SK-N-SH treated with all-trans-retinoic acid at 6 μM for 48 hours (cell line): ENCODE measurements around the gene NFATC3.

ENCODE experiments used
- ATAC-seq: fragments of 200-7000 bp; cut with Tn5 transposase; 3 replicates; pipeline ENCODE4 v1.9.1; 2020; ENCODE audit warnings: mild to moderate bottlenecking, moderate library complexity
- ARNTL ChIP-seq: fragments of 450-650 bp; formaldehyde crosslinking; IDR thresholded peaks from 2 replicates; pipeline ENCODE4 v1.5.0; 2020; ENCODE audit warnings: low read depth, mild to moderate bottlenecking, moderate library complexity, borderline replicate concordance
- BACH2 ChIP-seq: fragments of 250-450 bp; sonication (Bioruptor Pico); IDR thresholded peaks from 2 replicates; pipeline ENCODE4 v1.9.0; 2021; ENCODE audit warnings: mild to moderate bottlenecking, borderline replicate concordance
- CSDC2 ChIP-seq: fragments of 250-450 bp; sonication (Bioruptor Pico); IDR thresholded peaks from 2 replicates; pipeline ENCODE4 v1.5.0; 2020; ENCODE audit warnings: mild to moderate bottlenecking, moderate library complexity
- ESRRG ChIP-seq: fragments of 250-450 bp; sonication (Bioruptor Pico); IDR thresholded peaks from 2 replicates; pipeline ENCODE4 v1.6.1; 2021; ENCODE audit warnings: mild to moderate bottlenecking
- GLIS3 ChIP-seq: fragments of 250-450 bp; sonication (Bioruptor Pico); IDR thresholded peaks from 2 replicates; pipeline ENCODE4 v1.5.0; 2020; ENCODE audit warnings: mild to moderate bottlenecking, moderate library complexity
- ISL1 ChIP-seq: fragments of 250-450 bp; sonication (Bioruptor Pico); IDR thresholded peaks from 2 replicates; pipeline ENCODE4 v2.1.2; 2022; ENCODE audit warnings: mild to moderate bottlenecking, moderate library complexity
- OSR1 ChIP-seq: fragments of 250-450 bp; sonication (Bioruptor Pico); IDR thresholded peaks from 2 replicates; pipeline ENCODE4 v1.8.0; 2022; ENCODE audit warnings: moderate library complexity, mild to moderate bottlenecking, inconsistent platforms
- POU6F1 ChIP-seq: fragments of 250-450 bp; sonication (Bioruptor Pico); IDR thresholded peaks from 2 replicates; pipeline ENCODE4 v1.8.0; 2021; ENCODE audit warnings: low read depth, mild to moderate bottlenecking, moderate library complexity, borderline replicate concordance
- PPARA ChIP-seq: fragments of 250-450 bp; sonication (Bioruptor Pico); IDR thresholded peaks from 2 replicates; pipeline ENCODE4 v1.5.0; 2020; ENCODE audit warnings: mild to moderate bottlenecking, borderline replicate concordance
- RARB ChIP-seq: fragments of 250-450 bp; sonication (Bioruptor Pico); IDR thresholded peaks from 2 replicates; pipeline ENCODE4 v1.8.0; 2021; ENCODE audit warnings: mild to moderate bottlenecking, moderate library complexity
- SNAI2 ChIP-seq: fragments of 250-450 bp; sonication (Bioruptor Pico); IDR thresholded peaks from 2 replicates; pipeline ENCODE4 v1.5.0; 2020; ENCODE audit warnings: mild to moderate bottlenecking, moderate library complexity
- TCF4 ChIP-seq: fragments of 250-450 bp; sonication (Bioruptor Pico); IDR thresholded peaks from 2 replicates; pipeline ENCODE4 v1.8.0; 2021; ENCODE audit warnings: mild to moderate bottlenecking, moderate library complexity, borderline replicate concordance
- TOX ChIP-seq: fragments of 250-450 bp; sonication (Bioruptor Pico); IDR thresholded peaks from 2 replicates; pipeline ENCODE4 v1.8.0; 2021; ENCODE audit warnings: mild to moderate bottlenecking, moderate library complexity, borderline replicate concordance
- TSHZ2 ChIP-seq: fragments of 250-450 bp; sonication (Bioruptor Pico); IDR thresholded peaks from 2 replicates; pipeline ENCODE4 v1.5.0; 2020; ENCODE audit warnings: mild to moderate bottlenecking, moderate library complexity
- ZC3H10 ChIP-seq: fragments of 250-450 bp; sonication (Bioruptor Pico); IDR thresholded peaks from 2 replicates; pipeline ENCODE4 v1.5.1; 2021; ENCODE audit warnings: mild to moderate bottlenecking, moderate library complexity
- ZFP3 ChIP-seq: fragments of 250-450 bp; sonication (Bioruptor Pico); IDR thresholded peaks from 2 replicates; pipeline ENCODE4 v1.5.0; 2020; ENCODE audit warnings: mild to moderate bottlenecking, moderate library complexity
- ZNF565 ChIP-seq: fragments of 450-650 bp; formaldehyde crosslinking; conservative IDR thresholded peaks from 2 replicates; pipeline ENCODE4 v1.5.0; 2020; ENCODE audit warnings: low read depth, mild to moderate bottlenecking, moderate library complexity
- ZNF70 ChIP-seq: fragments of 450-650 bp; formaldehyde crosslinking; IDR thresholded peaks from 2 replicates; pipeline ENCODE4 v1.5.0; 2020; ENCODE audit warnings: mild to moderate bottlenecking, moderate library complexity
- ZNF8 ChIP-seq: fragments of 450-650 bp; formaldehyde crosslinking; IDR thresholded peaks from 2 replicates; pipeline ENCODE4 v1.5.0; 2020; ENCODE audit warnings: mild to moderate bottlenecking, moderate library complexity
- TF ChIP-seq, protein P1 (sequence below): fragments of 250-450 bp; sonication (Bioruptor Pico); IDR thresholded peaks from 2 replicates; pipeline ENCODE4 v1.5.1; 2021; ENCODE audit warnings: mild to moderate bottlenecking, moderate library complexity

The NFATC3 gene

DNA sequence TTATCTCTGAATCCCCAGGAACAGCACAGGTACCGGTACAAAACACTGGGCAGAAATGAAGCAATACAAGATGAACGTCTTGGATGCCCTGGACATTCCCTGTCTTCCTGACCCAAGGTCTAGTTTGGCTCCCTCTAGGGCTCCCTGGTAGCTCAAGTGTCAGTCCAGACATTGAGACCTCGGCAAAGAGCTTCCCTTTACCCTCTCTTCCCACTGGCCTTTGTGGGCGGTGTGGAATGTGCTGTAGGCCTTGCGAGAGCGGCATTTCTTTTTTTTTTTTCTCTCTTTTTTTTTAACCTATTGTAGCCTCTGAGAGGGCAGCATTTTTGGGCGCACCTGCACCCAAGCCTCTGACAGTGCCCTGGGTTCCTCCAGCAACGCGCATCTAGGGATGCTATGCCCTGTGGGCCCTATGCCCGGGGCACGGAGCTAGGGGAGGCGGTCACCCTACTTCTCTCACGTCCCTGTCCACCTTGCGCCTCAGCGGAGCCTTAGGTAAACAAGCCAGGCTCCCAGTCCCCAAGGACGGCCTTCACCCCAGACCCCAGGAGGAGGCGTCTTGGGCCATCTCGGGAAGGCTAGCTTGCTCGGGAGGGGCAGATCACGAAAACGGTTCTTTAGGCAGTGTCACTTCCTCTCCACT, 1.2 kb upstream of the NFATC3 start:
- TF ChIP-seq CSDC2 (CRISPR knock-in tag) (no peak), SNAI2 (CRISPR knock-in tag) (no peak), ZNF70 (no peak), ESRRG (CRISPR knock-in tag) (no peak), TSHZ2 (no peak), OSR1 (no peak), GLIS3 (CRISPR knock-in tag) (no peak), BACH2 (CRISPR knock-in tag) (no peak), ZNF8 (CRISPR knock-in tag) (no peak)
- no peak for ATAC-seq

- peak; percentile 74 for ATAC-seq
- TF ChIP-seq, protein P1, sequence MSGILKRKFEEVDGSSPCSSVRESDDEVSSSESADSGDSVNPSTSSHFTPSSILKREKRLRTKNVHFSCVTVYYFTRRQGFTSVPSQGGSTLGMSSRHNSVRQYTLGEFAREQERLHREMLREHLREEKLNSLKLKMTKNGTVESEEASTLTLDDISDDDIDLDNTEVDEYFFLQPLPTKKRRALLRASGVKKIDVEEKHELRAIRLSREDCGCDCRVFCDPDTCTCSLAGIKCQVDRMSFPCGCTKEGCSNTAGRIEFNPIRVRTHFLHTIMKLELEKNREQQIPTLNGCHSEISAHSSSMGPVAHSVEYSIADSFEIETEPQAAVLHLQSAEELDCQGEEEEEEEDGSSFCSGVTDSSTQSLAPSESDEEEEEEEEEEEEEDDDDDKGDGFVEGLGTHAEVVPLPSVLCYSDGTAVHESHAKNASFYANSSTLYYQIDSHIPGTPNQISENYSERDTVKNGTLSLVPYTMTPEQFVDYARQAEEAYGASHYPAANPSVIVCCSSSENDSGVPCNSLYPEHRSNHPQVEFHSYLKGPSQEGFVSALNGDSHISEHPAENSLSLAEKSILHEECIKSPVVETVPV: no peak
- TF ChIP-seq TCF4 (CRISPR knock-in tag) (no peak), RARB (CRISPR knock-in tag) (no peak), ISL1 (CRISPR knock-in tag) (no peak), TSHZ2 (0 out of 2 replicates have a peak, but pooled peaks have one; percentile 26), ZFP3 (CRISPR knock-in tag) (peak; percentile 16; the same call in 1 of the 2 replicates)
Observed at GRCh38 chr16:68084504-68085258, 489 bp upstream of the NFATC3 start.

GRCh38 chr16:68086336-68086841, 1.2 kb downstream of the NFATC3 start:
- ATAC-seq: peak; percentile 46
- no peak for TF ChIP-seq ZNF565
- no peak for TF ChIP-seq ZFP3 (CRISPR knock-in tag)
- TF ChIP-seq TSHZ2: no peak
- TF ChIP-seq RARB (CRISPR knock-in tag): no peak
- no peak for TF ChIP-seq ARNTL
- TF ChIP-seq OSR1: no peak
- no peak for TF ChIP-seq ESRRG (CRISPR knock-in tag)
- TF ChIP-seq, protein P1: no peak
- no peak for TF ChIP-seq PPARA
- no peak for TF ChIP-seq ZC3H10 (CRISPR knock-in tag)
- TF ChIP-seq TOX: no peak
- no peak for TF ChIP-seq POU6F1 (CRISPR knock-in tag)
